Measurements from ENCODE around the gene PRSS33.

PRSS33 gene

DNA sequence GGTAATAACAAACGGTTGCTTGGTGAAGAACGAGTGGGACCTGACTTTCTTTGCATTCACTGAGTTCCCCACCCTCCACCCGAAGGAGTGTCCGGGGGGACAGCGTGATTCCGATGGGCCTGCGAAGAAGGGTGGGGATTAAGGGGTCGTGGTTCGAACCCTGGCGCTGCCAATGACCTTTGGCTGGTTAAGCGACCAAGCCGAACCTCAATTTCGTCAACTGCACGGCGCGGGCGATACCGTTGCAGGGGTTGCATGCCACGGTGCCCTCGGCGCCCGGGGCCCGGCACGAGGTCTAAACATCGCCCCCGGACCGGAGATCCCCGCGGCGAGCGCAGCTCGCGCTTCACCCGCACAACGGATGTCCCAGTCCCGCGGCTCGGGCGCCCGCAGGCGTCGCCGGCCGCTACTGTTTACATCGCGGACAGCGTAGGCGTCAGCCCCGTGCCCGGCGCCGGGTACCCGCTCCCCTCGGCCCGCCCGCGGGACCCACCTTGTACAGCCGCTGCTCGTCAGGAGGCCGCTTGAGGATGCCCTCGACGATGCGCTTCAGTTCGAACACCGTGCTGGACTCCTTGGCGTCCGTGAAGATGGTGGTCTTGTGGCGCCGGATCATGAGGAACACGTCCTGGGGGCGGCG is 10.7 kb downstream of the PRSS33 start:
- no peak for DNase-seq

DNA sequence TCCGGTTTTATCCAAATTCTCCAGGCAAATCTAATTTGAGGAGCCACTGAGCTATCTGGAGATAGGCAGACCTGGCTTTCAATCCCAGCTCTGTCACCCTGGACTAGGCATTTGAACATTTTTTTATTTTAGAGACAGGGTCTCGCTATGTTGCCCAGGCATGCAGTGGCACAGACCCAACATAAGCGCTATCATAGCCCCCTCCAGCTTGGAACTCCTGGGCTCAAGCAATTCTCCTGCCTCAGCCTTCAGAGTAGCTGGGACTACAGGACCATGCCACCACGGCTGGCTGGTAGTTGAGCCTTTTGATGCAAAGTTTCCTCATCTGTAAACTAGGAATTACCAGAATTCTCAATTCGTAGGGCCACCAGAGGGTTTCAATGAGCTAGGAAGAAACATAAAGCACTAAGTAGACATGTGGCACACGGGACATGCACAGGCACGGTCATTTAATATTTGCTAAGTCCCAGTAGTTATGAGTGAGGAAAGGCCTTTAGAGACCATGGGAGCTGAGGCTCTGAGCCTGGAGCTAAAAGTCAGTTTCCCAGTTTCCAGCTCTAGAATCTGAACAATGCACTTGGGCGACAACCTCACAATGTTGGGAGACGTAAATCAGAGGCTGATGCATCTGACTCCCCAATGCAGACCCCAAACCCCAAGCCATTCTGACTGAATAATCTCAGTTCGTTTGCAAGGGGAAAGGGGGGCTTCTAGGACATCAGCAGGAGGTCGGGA is 11.4 kb downstream of the PRSS33 start:
- DNase-seq = no peak

DNA sequence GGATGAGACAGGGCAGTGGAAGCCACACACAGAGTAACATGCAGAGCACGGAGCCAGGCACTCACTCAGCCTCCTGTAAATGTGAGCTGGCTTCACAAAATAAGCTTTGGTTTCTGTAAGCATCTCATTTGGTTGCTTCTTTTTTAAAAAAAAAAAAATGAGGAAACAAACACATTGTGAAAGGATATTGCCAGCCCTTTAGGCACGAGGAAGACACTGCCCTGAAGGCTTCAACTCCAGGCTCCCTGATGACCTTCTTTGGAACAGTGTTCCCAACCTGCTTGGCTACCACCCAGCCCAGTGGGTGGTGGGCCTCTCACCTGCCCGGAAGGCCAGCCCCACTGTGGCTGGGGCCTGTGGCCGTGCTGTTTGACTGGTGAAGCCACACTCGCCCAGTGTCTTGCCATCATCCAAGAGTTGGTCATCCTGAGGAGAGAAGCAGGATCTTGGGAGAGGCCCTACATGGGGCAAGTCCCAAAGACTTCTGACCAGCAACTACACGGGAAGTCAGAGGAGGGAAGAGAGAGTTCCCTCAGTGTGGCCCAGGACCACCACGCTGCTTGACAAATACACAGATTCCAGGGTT is 12.1 kb downstream of the PRSS33 start:
- no peak for DNase-seq

DNA sequence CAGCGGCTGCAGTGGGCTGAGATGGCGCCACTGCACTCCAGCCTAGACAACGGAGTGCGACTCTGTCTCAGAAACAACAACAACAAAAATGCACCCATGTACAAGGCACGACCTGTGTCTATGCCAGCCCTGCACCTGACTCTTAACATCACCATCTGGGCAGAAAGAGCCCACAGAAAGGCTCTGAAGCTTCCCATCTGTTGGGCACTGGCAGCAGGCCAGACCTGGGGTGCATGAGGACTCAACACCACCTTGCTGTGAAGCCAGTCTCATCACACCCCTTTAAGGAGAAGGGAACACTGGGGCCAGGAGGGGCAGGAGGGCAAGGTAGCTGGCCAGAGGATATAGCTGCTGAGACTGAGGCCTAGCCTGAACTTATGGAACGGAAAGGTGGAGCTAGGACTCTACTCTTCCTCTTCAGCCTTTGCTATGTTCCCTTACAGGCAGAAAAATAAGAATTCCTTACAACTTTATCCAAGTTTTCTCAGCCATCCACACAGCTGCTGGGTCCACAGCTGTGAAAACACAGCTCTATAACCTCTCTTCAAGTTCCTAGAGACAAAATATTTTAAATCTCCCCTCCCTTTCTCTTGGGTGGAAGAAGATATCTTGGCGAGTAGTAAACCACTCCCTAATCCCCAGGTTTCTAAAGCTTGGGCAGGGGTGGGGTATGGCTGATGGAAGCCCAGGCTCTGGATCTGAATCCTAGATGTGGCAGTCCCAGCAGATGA is 13.0 kb downstream of the PRSS33 start:
- DNase-seq = no peak

DNA sequence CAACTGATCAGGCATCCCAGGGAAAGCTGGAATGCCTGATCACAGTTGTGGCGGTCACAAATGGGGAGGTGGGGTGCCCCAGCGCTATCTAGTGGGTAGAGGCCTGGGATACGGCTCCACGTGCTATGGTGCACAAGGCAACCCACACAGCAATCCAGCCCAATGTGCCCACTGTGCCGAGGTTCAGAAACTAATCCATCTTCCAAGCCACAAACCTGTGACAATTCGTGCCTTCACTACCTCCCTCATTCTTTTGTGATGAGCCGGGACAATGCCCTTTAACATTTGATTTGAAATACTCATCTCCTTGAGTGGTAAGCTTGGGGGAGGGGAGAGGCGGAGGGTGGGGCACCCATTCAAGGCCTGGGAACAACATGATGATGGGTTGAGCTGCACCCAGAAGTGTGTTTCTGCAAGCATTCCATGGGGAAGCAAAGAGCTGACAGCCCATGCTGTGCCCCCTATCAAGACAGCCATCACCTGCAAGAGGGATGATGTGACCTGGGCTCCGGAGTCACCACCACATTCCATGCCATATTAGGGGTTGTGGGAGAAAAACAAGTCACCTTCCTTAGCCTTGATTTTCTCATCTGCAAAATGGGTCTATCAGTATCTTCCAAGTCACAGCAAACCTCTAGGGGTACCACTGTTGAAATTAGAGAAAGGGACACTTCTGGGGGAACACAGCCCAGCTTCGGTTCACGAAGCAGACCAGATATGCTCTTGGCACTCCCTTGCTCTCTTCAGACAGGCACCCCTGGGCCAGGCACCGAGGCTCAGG is 14.0 kb downstream of the PRSS33 start:
- no peak for DNase-seq

DNA sequence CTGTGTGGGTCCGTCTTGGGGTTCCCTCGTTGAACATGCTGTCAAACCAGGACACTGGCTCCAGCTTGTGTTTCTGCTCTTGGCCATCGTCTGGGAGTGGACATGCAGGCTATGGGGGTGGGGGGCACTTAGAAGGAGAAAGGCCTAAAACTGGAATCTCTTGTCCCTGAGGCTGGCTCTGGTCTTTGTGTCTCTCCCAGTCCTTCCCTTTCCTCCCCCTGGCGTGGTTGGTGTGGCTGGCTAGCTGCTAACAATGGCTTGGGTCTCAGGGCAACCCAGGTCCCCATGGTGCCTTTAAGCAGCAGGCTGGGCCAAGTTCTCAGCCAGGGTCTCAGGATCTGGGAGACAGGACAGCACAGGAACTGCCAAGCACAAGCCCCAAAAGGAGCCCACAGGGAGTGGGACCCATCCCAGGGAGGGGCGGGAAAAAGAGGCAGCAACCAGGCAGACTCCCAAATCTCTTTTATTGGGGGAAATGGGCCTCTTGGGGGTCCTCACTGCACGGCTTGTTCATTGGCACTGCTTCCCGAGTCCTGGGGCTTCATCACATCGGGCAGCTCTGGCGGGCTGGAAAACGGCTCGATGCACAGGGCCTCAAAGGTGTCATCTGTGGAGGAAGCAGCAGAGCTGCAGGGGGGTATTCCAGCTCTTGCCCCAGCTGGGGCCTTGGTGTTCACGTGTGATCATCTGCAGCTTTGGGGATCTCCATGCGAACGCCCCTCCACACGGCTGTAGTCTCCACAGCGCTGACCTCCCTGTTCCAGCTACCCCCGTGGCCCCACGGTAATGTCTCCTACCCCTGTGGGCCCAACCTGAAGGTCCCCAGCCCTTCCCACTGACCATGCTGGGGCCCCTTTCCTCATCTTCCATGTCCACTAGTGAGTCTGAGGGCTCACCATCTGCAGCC is 15.6 kb downstream of the PRSS33 start:
- DNase-seq = no peak

DNA sequence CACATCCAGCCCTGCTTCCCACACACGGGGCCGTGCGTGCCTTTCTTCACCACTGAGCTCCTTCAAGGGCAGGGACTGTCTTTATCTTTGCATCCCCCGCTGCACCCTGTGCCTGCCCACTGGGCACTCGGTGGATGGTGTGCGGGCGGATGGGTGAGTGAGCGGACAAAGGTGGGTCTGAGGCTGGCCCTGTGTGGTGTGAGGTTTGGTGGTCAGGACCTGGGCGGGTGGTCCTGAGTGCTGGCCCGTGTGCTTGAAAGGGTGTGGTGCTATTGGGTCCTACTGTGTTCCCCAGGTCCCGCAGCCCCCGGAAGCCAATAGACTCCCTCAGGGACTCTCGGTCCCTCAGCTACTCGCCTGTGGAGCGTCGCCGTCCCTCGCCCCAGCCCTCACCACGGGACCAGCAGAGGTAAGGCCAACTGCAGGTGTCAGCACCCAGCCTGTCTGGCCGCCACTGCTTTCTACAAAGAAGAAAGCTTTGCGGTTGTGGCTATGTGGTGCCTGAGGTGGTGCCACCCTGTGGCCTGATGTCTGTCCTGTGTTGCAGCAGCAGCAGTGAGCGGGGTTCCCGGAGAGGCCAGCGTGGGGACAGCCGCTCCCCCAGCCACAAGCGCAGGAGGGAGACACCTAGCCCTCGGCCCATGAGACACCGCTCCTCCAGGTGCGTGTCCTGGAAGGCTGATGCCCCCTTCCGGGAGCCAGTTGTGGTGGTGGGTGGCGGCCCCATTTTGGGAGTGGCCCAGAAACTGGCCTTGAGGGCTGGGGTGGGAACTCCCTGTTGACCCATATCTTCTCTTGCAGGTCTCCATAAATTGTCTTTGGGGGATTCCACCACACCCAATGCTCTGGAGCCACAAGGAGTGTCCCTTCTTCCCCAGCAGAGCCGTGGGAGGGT is 17.1 kb downstream of the PRSS33 start:
- DNase-seq = no peak

DNA sequence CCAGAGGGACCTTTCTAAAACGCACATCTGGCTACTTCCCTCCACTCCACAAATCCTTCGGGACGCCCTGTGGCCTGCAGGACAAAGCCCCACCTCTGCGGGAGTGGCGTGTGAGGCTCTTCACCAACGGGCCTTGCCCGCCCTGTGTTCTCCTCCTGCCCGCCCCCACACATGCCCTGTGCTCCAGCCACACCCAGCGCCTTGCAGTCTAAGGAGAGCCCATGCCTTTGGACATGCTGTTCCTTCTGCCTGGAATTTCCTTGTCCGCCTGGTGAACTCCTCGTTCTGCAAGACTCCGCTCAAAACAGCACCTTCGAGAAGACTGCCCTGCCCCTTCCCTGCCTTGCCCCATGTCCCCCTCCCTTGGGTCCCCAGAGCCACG is 17.7 kb downstream of the PRSS33 start:
- no peak for DNase-seq

DNA sequence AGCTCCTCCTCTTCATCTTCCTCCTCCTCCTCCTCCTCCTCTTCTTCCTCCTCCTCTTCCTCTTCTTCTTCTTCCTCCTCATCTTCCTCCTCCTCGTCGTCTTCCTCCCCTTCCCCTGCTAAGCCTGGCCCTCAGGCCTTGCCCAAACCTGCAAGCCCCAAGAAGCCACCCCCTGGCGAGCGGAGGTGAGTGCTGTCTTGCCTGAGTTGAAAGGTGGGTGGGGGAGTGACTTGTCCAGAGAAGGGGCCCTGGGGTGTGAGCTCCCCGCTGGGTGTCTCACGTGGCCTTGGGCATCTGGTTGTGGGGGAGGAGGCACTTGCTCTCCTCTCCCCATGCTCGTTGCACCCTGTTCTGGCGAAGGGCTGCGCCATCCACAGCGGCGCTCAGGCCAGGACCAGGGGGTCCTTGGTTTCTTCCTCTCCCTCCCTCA is 18.2 kb downstream of the PRSS33 start:
- no peak for DNase-seq

DNA sequence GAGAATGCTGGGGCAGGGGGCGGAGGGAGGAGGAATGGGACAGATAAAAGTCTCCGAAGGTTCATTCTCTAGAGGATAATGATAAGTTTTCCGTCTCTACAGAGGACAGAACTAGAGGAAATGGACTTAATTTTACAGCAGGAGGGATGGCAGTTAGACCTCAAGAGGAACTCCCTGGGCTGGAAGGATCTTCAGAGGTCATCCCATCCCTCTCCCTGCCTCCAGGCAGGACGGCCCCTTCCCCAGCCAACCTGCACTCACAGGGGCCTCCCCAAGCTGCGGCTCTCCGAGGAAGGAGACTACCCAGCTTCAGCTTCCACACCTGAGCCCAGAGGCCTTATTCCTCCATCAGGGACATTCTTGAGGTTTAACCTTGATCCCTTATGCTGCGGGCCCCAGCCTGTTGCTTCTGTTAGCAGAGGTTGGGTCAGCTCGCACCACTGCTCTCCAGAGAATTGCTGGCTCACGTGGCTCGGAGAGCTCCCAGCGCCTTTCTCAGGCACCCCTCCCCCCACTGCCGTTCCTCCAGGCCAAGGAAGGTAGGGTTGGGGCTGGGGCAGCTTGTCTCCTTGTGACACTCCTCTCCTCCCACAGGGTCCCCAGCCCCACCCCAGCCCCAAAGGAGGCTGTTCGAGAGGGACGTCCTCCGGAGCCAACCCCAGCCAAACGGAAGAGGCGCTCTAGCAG is 18.8 kb downstream of the PRSS33 start:
- no peak for DNase-seq

DNA sequence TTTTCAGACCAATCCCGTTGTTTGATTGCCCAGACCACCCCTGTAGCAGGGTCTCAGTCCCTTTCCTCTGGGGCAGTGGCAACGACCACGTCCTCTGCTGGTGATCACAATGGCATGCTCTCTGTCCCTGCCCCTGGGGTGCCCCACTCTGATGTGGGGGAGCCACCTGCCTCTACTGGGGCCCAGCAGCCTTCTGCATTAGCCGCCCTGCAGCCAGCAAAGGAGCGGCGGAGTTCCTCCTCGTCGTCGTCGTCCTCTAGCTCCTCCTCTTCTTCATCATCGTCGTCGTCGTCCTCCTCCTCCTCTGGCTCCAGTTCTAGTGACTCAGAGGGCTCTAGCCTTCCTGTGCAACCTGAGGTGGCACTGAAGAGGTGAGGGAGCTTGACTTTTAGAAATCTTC is 19.5 kb downstream of the PRSS33 start:
- no peak for DNase-seq

DNA sequence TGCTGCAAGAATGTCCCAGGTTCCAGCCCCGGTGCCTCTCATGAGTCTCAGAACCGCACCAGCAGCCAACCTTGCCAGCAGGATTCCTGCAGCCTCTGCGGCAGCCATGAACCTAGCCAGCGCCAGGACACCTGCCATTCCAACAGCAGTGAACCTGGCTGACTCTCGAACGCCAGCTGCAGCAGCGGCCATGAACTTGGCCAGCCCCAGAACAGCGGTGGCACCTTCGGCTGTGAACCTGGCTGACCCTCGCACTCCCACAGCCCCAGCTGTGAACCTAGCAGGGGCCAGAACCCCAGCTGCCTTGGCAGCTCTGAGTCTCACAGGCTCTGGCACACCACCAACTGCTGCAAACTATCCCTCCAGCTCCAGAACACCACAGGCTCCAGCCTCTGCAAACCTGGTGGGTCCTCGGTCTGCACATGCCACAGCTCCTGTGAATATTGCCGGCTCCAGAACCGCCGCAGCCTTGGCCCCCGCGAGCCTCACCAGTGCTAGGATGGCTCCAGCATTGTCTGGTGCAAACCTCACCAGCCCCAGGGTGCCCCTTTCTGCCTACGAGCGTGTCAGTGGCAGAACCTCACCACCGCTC is 20.1 kb downstream of the PRSS33 start:
- no peak for DNase-seq

DNA sequence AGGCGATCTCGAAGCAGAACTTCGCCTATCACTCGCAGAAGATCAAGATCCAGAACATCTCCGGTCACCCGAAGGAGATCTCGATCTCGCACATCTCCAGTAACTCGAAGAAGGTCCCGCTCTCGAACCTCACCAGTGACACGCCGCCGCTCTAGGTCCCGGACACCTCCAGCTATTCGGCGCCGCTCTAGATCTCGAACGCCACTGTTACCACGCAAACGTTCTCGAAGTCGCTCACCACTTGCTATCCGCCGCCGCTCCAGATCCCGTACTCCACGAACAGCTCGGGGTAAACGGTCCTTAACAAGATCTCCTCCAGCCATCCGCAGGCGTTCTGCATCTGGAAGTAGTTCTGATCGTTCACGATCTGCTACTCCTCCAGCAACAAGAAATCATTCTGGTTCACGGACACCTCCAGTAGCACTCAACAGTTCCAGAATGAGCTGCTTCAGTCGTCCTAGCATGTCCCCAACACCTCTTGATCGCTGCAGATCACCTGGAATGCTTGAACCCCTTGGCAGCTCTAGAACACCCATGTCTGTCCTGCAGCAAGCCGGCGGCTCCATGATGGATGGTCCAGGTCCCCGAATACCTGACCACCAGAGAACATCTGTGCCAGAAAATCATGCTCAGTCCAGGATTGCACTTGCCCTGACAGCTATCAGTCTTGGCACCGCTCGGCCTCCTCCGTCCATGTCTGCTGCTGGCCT is 20.8 kb downstream of the PRSS33 start:
- DNase-seq = no peak

DNA sequence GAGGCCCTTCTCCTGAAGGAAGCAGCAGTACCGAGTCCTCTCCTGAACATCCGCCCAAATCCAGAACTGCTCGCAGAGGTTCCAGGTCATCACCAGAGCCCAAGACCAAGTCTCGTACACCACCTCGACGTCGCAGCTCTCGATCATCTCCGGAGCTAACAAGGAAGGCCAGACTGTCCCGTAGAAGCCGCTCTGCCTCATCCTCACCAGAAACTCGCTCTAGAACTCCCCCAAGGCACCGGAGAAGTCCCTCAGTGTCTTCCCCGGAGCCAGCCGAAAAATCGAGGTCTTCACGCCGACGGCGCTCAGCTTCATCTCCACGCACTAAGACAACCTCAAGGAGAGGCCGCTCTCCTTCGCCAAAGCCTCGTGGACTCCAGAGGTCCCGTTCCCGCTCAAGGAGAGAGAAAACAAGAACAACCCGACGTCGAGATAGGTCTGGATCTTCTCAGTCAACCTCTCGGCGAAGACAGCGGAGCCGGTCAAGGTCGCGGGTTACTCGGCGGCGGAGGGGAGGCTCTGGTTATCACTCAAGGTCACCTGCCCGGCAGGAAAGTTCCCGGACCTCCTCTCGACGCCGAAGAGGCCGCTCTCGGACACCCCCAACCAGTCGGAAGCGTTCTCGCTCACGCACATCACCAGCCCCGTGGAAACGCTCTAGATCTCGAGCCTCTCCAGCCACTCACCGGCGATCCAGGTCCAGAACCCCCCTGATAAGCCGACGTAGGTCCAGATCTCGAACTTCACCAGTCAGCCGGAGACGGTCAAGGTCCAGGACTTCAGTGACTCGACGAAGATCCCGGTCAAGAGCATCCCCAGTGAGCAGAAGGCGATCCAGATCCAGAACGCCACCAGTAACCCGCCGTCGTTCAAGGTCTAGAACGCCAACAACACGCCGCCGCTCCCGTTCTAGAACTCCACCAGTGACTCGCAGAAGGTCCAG is 21.6 kb downstream of the PRSS33 start:
- DNase-seq = no peak

DNA sequence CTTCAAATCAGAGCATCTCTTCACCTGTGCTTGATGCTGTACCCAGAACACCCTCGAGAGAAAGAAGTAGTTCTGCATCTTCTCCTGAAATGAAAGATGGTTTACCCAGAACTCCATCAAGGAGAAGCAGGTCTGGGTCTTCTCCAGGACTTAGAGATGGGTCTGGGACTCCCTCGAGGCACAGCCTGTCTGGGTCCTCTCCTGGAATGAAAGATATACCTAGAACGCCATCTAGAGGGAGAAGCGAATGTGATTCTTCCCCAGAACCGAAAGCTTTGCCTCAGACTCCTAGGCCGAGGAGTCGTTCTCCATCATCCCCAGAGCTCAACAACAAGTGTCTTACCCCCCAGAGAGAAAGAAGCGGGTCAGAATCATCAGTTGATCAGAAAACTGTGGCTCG is 22.6 kb downstream of the PRSS33 start:
- no peak for DNase-seq

DNA sequence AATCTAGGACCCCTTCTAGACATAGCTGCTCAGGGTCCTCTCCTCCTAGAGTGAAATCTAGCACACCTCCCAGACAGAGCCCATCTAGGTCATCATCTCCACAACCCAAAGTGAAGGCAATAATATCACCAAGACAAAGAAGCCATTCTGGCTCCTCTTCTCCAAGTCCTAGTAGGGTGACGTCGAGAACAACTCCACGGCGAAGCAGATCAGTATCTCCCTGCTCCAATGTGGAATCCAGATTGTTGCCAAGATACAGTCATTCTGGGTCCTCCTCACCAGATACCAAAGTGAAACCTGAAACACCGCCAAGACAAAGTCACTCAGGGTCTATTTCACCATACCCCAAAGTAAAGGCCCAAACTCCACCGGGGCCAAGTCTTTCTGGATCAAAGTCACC is 24.2 kb downstream of the PRSS33 start:
- no peak for DNase-seq

DNA sequence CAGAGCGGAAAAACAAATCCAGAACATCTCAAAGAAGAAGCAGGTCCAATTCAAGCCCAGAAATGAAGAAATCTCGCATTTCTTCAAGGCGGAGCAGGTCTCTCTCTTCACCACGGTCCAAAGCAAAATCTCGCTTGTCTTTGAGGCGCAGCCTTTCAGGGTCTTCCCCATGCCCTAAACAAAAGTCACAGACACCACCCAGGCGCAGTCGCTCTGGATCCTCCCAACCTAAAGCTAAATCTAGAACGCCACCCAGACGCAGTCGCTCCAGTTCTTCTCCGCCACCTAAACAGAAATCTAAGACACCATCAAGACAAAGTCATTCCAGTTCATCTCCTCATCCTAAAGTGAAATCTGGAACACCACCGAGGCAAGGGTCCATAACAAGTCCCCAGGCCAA is 24.6 kb downstream of the PRSS33 start:
- DNase-seq = no peak
